ENCODE results near the gene PTPRK.

- no peak for TF ChIP-seq IKZF1 (IDR thresholded peaks at IDR 0.05)
- TF ChIP-seq ZNF552 (CRISPR knock-in tag; IDR thresholded peaks at IDR 0.05; ENCODE audit: borderline replicate concordance) = no peak
- no peak for TF ChIP-seq BRF2 (CRISPR knock-in tag; IDR thresholded peaks at IDR 0.05)
Observed at GRCh38 chr6:128455959-128456358, 64.4 kb downstream of the PTPRK start.

Data from HepG2 (cell line).